ENCODE results near the gene HOXB5.

Gene HOXB5

DNA sequence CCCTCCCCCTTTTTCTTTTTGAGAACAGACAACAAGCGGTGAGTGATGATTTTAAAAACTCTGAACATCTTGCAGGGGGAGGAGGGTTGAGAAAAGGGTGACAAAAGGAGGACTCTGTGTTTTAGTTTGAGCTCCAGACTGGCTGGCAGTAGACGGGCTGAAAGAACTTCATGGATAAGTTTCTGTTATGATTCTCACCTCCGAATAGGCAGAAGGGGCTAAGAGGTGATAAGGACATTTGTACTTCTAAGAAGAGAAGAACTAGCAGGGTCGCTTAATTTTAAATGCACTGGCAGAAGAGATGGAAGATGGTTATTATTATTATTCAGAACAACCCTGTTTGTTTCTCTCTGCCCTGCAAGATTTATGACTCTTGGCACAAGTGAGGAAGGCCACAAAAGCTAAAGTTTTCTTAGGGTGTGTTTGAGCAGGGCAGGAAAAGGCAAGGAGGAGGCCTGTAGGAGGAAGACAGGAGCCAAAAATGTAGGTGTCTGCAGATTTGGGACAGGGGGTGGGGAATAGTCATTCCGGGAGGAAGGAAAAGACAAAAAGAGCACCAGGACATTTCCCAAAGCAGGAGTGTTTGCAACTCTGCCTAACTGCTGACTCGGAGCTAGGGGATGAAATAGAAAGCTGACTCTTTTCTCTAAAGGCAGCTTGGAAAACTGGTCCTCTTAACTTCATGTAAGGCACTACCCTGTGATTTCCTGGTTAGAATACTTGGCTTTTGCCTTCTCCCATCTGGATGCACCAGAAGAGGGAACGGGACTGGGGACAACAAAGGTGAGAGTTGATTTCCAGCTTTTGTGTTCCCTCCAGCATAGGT, 36.8 kb downstream of the HOXB5 start:
- no peak for DNase-seq
- Histone ChIP-seq H3K36me3 (ENCODE audit: control insufficient read depth, insufficient read depth, low read length) (no peaks in the 10 kb centered on the region), H3K9me3 (ENCODE audit: control insufficient read depth, low read length) (no peaks in the 10 kb centered on the region), H3K4me1 (ENCODE audit: control insufficient read depth, insufficient read depth, low read length, poor library complexity, severe bottlenecking) (no peaks in the 10 kb centered on the region), H3K4me3 (ENCODE audit: insufficient read depth, low read depth, low read length, poor library complexity, severe bottlenecking) (no peak overlapping the region), H3K27ac (ENCODE audit: insufficient read depth, low read length, poor library complexity, severe bottlenecking) (no peak overlapping the region), H3K27me3 (replicated peaks; ENCODE audit: control insufficient read depth, insufficient read depth, low read length, poor library complexity, severe bottlenecking) (no peaks in the 10 kb centered on the region)

DNA sequence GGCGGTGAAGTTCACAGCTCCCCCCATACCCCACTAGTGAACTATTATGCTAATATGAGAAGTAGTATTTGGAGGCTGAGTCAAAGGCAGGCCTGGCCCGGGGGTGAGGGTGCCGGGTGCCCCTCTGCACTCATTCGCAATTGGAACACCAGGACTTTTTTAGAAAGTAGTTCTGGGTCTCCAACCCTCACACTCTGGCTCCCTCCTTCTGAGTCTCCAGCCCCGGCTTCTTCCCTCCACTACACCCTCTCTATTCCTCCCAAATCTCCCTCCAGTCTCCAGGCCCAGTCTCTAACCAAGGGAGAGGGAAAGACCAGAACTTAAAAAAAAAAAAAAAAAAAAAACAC, 37.4 kb downstream of the HOXB5 start:
- H3K27ac ChIP-seq (ENCODE audit: insufficient read depth, low read length, poor library complexity, severe bottlenecking): no peak overlapping the region
- no peak overlapping the region for H3K4me3 ChIP-seq (ENCODE audit: insufficient read depth, low read depth, low read length, poor library complexity, severe bottlenecking)
- no peak for DNase-seq
- no peaks in the 10 kb centered on the region for H3K36me3 ChIP-seq (ENCODE audit: control insufficient read depth, insufficient read depth, low read length)
- no peaks in the 10 kb centered on the region for H3K9me3 ChIP-seq (ENCODE audit: control insufficient read depth, low read length)
- H3K4me1 ChIP-seq (ENCODE audit: control insufficient read depth, insufficient read depth, low read length, poor library complexity, severe bottlenecking): no peaks in the 10 kb centered on the region
- no peaks in the 10 kb centered on the region for H3K27me3 ChIP-seq (replicated peaks; ENCODE audit: control insufficient read depth, insufficient read depth, low read length, poor library complexity, severe bottlenecking)

- no peaks in the 10 kb centered on the region for H3K9me3 ChIP-seq (ENCODE audit: control insufficient read depth, low read length)
- H3K27me3 ChIP-seq (replicated peaks; ENCODE audit: control insufficient read depth, insufficient read depth, low read length, poor library complexity, severe bottlenecking): no peaks in the 10 kb centered on the region
- no peaks in the 10 kb centered on the region for H3K36me3 ChIP-seq (ENCODE audit: control insufficient read depth, insufficient read depth, low read length)
- H3K4me3 ChIP-seq (ENCODE audit: insufficient read depth, low read depth, low read length, poor library complexity, severe bottlenecking): peak overlapping the region; percentile 28
- H3K27ac ChIP-seq (ENCODE audit: insufficient read depth, low read length, poor library complexity, severe bottlenecking): no peak overlapping the region
- DNase-seq: no peak
- H3K4me1 ChIP-seq (ENCODE audit: control insufficient read depth, insufficient read depth, low read length, poor library complexity, severe bottlenecking): no peaks in the 10 kb centered on the region
Observed at GRCh38 chr17:48555258-48556228, 38.0 kb downstream of the HOXB5 start.

- no peaks in the 10 kb centered on the region for H3K4me1 ChIP-seq (ENCODE audit: control insufficient read depth, insufficient read depth, low read length, poor library complexity, severe bottlenecking)
- H3K27me3 ChIP-seq (replicated peaks; ENCODE audit: control insufficient read depth, insufficient read depth, low read length, poor library complexity, severe bottlenecking): no peaks in the 10 kb centered on the region
- H3K4me3 ChIP-seq (ENCODE audit: insufficient read depth, low read depth, low read length, poor library complexity, severe bottlenecking): no peak overlapping the region
- H3K36me3 ChIP-seq (ENCODE audit: control insufficient read depth, insufficient read depth, low read length): no peaks in the 10 kb centered on the region
- H3K9me3 ChIP-seq (ENCODE audit: control insufficient read depth, low read length): no peaks in the 10 kb centered on the region
- H3K27ac ChIP-seq (ENCODE audit: insufficient read depth, low read length, poor library complexity, severe bottlenecking): no peak overlapping the region
- no peak for DNase-seq
Observed at GRCh38 chr17:48554412-48555257, 38.9 kb downstream of the HOXB5 start.

- H3K36me3 ChIP-seq (ENCODE audit: control insufficient read depth, insufficient read depth, low read length): no peaks in the 10 kb centered on the region
- H3K4me3 ChIP-seq (ENCODE audit: insufficient read depth, low read depth, low read length, poor library complexity, severe bottlenecking): no peak overlapping the region
- peaks cover 1% of the 10 kb centered on the region for H3K4me1 ChIP-seq (ENCODE audit: control insufficient read depth, insufficient read depth, low read length, poor library complexity, severe bottlenecking)
- H3K9me3 ChIP-seq (ENCODE audit: control insufficient read depth, low read length): no peaks in the 10 kb centered on the region
- no peak overlapping the region for H3K27ac ChIP-seq (ENCODE audit: insufficient read depth, low read length, poor library complexity, severe bottlenecking)
- no peaks in the 10 kb centered on the region for H3K27me3 ChIP-seq (replicated peaks; ENCODE audit: control insufficient read depth, insufficient read depth, low read length, poor library complexity, severe bottlenecking)
- DNase-seq: no peak
Observed at GRCh38 chr17:48553826-48554225, 39.8 kb downstream of the HOXB5 start.

DNA sequence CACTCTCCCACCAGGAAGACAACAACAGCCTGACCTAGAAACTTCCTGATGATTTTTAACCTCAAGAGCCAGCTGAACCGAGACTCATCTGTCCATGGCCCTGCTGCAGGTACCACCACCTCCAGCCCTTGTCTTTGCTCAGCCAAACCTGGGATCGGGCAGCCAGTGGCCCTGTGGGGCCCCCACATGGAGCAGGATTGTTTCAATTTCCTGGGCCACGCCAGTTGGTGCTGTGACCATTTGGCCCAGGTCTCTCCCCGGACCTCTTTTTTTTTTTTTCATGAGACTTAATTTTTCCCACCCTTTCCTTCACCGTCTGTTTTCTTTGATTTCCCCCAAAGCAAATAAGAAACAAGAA, 40.4 kb downstream of the HOXB5 start:
- no peak for DNase-seq
- no peak overlapping the region for H3K27ac ChIP-seq (ENCODE audit: insufficient read depth, low read length, poor library complexity, severe bottlenecking)
- H3K4me3 ChIP-seq (ENCODE audit: insufficient read depth, low read depth, low read length, poor library complexity, severe bottlenecking): no peak overlapping the region
- no peaks in the 10 kb centered on the region for H3K27me3 ChIP-seq (replicated peaks; ENCODE audit: control insufficient read depth, insufficient read depth, low read length, poor library complexity, severe bottlenecking)
- peaks cover 5% of the 10 kb centered on the region for H3K4me1 ChIP-seq (ENCODE audit: control insufficient read depth, insufficient read depth, low read length, poor library complexity, severe bottlenecking)
- no peaks in the 10 kb centered on the region for H3K9me3 ChIP-seq (ENCODE audit: control insufficient read depth, low read length)
- H3K36me3 ChIP-seq (ENCODE audit: control insufficient read depth, insufficient read depth, low read length): no peaks in the 10 kb centered on the region

DNA sequence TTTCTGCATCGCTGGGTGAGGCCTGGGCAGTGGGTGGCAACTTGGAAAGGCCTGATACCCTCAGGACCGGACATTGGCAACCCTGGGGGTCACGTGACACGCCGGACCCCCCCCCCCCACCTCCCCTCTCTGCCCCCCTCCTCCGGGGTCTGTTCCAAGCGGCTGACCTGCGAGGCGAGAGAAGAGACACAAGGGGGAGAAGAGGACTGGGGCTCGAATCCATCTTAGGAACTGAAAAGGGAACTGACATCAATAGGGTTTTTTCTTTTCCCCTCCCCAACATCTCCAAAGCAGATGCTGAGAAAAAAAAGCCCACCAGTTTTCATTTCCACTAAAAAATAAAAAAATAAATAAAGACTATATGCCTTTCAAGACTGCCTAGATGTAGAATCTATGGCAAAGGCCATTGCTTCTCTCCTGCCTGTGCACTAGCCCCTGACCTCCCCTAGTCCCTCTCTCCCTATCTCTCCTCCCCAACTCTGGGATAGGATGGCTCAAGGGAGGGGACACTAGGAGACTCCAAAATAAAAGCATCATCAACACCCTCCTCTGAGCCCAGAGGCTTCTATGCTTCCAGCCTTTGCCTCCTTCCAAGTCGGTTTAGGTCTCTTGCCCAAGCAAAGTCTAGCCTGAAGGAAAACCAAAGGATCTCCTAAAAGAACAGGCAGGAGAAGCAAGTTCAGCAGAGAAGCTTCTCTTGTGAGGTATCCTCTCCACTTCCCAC, 41.0 kb downstream of the HOXB5 start:
- Histone ChIP-seq H3K36me3 (ENCODE audit: control insufficient read depth, insufficient read depth, low read length) (no peaks in the 10 kb centered on the region), H3K9me3 (ENCODE audit: control insufficient read depth, low read length) (no peaks in the 10 kb centered on the region), H3K4me1 (ENCODE audit: control insufficient read depth, insufficient read depth, low read length, poor library complexity, severe bottlenecking) (peaks cover 5% of the 10 kb centered on the region), H3K27ac (ENCODE audit: insufficient read depth, low read length, poor library complexity, severe bottlenecking) (no peak overlapping the region), H3K27me3 (replicated peaks; ENCODE audit: control insufficient read depth, insufficient read depth, low read length, poor library complexity, severe bottlenecking) (no peaks in the 10 kb centered on the region), H3K4me3 (ENCODE audit: insufficient read depth, low read depth, low read length, poor library complexity, severe bottlenecking) (no peak overlapping the region)
- DNase-seq: no peak

- no peak for DNase-seq
- H3K36me3 ChIP-seq (ENCODE audit: control insufficient read depth, insufficient read depth, low read length): no peaks in the 10 kb centered on the region
- H3K4me3 ChIP-seq (ENCODE audit: insufficient read depth, low read depth, low read length, poor library complexity, severe bottlenecking): no peak overlapping the region
- H3K27me3 ChIP-seq (replicated peaks; ENCODE audit: control insufficient read depth, insufficient read depth, low read length, poor library complexity, severe bottlenecking): no peaks in the 10 kb centered on the region
- no peaks in the 10 kb centered on the region for H3K9me3 ChIP-seq (ENCODE audit: control insufficient read depth, low read length)
- H3K4me1 ChIP-seq (ENCODE audit: control insufficient read depth, insufficient read depth, low read length, poor library complexity, severe bottlenecking): peaks cover 6% of the 10 kb centered on the region
- H3K27ac ChIP-seq (ENCODE audit: insufficient read depth, low read length, poor library complexity, severe bottlenecking): no peak overlapping the region
Observed at GRCh38 chr17:48551596-48552465, 41.7 kb downstream of the HOXB5 start.

- DNase-seq: no peak
- Histone ChIP-seq H3K27ac (ENCODE audit: insufficient read depth, low read length, poor library complexity, severe bottlenecking) (no peak overlapping the region), H3K27me3 (replicated peaks; ENCODE audit: control insufficient read depth, insufficient read depth, low read length, poor library complexity, severe bottlenecking) (no peaks in the 10 kb centered on the region), H3K9me3 (ENCODE audit: control insufficient read depth, low read length) (no peaks in the 10 kb centered on the region), H3K4me1 (ENCODE audit: control insufficient read depth, insufficient read depth, low read length, poor library complexity, severe bottlenecking) (peaks cover 12% of the 10 kb centered on the region), H3K4me3 (ENCODE audit: insufficient read depth, low read depth, low read length, poor library complexity, severe bottlenecking) (no peak overlapping the region), H3K36me3 (ENCODE audit: control insufficient read depth, insufficient read depth, low read length) (no peaks in the 10 kb centered on the region)
Observed at GRCh38 chr17:48551214-48551555, 42.4 kb downstream of the HOXB5 start.
